GM12874 (cell line): ENCODE data around the gene DMPK.

Source experiments
- TF ChIP-seq, protein P1 (sequence below): IDR thresholded peaks from 2 replicates; pipeline ENCODE4 v1.5.1; 2011; ENCODE audit warnings: low read depth, mild to moderate bottlenecking, control low read depth, low read length, moderate library complexity; ENCODE audit not compliant: insufficient read depth

Gene DMPK

DNA sequence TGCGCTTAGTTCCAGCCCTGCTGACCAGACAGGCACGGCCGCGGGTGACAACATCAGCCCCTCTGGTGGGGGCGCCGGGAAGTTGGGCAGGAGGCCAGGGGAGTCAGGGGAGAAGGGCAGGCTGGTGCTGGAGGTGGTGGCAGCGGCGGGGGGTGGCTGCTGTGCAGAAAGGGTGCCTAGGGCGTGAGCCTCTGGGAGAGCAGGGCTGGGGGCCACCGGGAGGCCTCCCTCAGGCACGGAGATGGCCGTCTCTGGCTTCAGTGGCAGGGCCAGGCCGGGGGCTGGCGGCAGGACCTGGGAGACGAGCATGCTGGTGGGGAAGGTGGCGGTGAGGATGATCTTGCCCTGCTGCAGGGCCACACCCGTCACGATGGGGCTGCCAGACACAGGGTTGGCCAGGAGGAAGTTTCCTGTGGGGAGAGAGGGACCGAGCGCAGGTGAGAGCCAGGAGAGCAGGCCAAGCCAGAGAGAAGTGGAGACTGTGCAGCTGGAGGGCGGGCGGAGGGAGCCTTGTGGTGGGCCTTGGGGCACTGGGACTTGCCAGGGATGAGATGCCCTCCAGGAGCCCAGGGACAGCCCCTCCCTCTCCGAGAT lies 16.5 kb downstream of the DMPK start:
- TF ChIP-seq, protein P1, sequence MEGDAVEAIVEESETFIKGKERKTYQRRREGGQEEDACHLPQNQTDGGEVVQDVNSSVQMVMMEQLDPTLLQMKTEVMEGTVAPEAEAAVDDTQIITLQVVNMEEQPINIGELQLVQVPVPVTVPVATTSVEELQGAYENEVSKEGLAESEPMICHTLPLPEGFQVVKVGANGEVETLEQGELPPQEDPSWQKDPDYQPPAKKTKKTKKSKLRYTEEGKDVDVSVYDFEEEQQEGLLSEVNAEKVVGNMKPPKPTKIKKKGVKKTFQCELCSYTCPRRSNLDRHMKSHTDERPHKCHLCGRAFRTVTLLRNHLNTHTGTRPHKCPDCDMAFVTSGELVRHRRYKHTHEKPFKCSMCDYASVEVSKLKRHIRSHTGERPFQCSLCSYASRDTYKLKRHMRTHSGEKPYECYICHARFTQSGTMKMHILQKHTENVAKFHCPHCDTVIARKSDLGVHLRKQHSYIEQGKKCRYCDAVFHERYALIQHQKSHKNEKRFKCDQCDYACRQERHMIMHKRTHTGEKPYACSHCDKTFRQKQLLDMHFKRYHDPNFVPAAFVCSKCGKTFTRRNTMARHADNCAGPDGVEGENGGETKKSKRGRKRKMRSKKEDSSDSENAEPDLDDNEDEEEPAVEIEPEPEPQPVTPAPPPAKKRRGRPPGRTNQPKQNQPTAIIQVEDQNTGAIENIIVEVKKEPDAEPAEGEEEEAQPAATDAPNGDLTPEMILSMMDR: no peak

DNA sequence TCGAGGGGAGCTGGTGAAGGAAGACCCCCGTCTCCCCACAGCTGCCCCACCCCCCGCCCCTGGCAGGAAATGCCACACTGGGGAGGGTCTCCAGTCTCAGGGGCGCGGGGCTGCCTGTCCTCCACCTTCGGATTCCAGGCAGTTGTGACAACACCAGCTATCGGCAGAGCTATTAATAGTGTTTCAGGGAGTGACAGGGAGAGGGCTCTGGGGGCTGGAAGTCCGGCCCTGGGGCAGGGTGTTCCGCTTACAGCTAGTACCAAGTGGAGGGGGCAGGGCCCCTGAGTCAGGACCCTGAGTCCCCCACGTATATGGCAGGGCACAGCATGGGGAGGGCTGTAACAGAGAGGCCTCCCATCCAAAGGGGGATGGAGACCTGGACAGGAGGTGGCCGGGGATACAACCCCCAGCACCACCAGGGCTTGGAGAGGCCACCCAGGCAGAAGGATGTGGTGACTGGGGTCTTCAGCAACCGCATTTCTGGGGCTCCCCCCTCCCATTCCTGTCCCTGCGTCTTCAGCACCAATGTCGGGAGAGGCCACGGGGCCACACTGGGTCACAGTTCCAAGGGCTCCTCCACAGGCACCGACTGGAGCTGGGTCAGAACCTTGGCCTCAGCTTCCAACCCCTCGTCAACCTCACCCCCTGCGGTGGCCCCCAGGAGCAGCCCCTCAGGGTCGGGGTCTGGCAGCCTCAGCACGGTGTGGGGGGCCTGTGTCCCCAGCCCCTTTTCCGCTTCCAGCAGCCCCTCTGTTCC lies 17.2 kb downstream of the DMPK start:
- TF ChIP-seq, protein P1: no peak

DNA sequence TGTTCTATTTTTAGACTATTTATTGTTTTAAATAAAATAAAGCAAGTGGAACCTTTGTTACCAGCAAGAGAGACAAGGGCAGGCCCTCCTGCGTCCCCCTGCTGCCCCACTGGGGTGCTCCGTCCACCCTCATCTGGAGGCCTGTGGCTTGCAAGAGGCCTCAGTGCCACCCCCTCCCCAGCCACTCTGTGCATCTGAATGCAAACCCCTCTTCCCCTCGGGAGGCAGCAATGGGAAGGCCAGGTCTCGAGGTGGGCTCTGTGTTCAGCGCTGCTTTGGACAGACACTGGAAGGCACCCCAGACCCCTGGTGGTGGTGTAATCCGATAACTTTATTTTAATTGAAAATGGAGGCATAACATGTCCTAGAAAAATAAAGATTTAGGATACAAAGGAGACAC lies 17.8 kb downstream of the DMPK start:
- TF ChIP-seq, protein P1: no peak

DNA sequence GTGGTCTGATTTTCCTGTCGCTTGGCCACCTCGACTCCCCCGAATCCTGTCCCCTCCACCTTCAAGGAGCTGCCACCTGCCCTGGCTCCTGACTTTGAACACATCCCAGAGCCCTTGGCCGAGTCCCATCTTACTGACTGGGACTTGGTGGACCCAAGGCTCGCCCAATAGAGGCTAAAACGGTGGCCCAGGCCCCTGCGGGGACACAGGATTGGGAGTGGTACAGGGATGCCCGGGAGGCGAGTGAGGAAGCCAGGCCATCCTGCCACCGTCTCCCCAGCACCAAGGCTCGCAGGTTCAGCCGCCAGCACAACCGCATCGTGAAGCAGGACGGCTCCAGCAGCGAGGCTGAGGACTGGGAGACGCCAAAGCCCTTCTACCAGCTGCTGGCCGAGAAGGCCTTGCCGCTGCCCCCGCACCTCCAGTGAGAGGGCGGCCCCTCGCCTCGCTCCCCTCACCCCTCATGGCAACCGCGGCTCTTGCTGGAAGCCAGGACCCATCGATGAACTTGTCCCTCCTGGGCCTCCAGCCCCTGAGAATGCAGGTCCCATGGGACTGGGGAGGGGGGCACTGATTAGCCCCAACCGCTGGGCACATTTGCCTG lies 18.5 kb downstream of the DMPK start:
- TF ChIP-seq, protein P1: no peak

DNA sequence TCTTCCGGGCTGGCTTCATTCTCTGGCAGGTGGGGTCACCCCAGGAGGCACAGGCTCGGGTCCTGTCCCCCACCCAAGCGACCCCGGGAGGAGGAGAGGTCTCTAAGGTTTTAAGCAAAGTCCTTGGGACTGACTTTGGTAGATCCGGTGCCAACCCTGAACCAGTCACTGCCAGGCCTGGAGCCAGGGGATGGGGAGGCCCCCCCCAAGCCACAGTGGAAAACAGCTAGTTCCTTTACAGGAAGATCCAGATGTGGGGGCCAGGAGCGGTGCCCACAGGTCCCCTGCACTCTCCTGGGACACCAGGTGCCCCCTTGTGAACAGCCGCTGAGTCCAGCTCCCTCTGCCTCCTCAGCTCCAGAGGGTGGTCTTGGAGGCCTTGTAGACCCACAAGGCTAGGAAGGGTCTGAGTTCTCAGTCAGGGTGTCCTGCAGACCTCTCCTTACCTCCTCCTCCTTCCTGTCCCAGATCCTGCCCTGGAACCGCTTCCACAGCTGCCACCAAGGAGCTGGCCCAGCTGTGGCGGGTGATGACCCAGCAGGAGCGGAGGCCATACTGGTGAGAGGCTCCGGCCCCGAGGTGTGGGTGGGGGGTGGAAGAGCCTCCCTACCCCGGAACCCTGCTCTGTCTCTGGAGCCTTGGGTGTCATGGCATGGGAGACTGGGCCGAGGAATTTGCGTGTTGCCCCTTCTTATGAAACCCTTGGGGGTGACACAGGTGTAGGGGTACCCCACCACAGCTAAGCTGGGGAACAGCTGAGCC lies 19.2 kb downstream of the DMPK start:
- TF ChIP-seq, protein P1: no peak

DNA sequence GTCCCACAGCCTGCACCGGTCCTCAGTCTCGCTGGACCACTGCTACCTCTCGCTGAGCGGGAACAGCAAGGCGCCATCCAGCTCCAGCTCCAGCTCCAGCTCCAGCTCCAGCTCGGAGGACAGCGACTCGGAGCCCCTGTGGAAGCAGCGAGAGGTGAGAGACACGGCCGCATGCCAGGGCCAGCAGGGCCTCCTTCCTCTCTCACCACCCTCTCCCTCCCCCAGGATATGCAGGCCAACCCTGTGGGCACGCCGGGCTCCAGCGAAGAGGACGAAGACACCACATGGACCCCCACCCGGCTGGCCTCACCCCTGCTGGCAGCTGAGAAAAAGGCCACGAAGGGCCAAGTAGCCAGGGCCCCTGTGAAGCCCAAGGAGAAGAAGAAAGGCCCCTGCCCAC lies 20.6 kb downstream of the DMPK start:
- TF ChIP-seq, protein P1: no peak

DNA sequence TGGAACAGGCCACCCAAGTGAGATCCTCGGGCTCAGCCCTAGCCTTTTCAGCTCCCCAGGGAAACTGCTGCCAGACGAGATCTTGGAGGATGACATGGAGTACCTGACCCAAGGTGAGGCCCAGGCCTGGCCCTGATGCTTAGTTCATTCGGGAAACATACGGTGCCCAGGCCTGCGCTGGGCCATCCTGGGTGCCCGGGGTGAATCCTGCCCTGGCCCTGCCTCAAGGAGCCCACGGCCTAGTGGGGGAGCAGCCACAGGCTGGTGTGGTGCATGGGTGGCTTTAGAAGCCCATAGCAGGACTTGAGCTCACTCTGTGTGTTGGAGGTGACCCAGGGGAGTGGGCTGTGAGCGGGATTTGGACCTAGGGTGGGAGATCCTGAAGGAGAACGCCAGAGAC lies 23.4 kb downstream of the DMPK start:
- TF ChIP-seq, protein P1: no peak
